GM18951 (cell line): ENCODE measurements around the gene SEMA4F.

Experiments used
- POLR2A ChIP-seq: IDR thresholded peaks from 4 replicates; pipeline ENCODE4 v1.6.1; 2011; ENCODE audit warnings: mild to moderate bottlenecking; ENCODE audit not compliant: insufficient read length, insufficient read depth; ENCODE audit errors: extremely low read depth
- in situ Hi-C: fragments of 300-500 bp; cut with MboI; formaldehyde crosslinking; loops from one replicate; pipeline ENCODE4 v1.12.0; 2022; ENCODE audit warnings: low sequenced_read_pairs, mixed read lengths, inconsistent platforms; ENCODE audit not compliant: unreplicated experiment

SEMA4F gene

GRCh38 chr2:74676331-74676730 is 22.3 kb downstream of the SEMA4F start:
- in situ Hi-C loops, result no loop called here
- TF ChIP-seq POLR2A, result no peak

GRCh38 chr2:74679615-74680014 is 25.6 kb downstream of the SEMA4F start:
- TF ChIP-seq POLR2A, result no peak
- in situ Hi-C loops, result no loop called here

- TF ChIP-seq POLR2A, result no peak
- in situ Hi-C loops, result no loop called here
Measured at GRCh38 chr2:74682501-74682900, 28.5 kb downstream of the SEMA4F start.

- TF ChIP-seq POLR2A, result no peak
- in situ Hi-C loops, result no loop called here
Measured at GRCh38 chr2:74685408-74685807, 31.4 kb downstream of the SEMA4F start.

- TF ChIP-seq POLR2A, result no peak
- in situ Hi-C loops, result no loop called here
Measured at GRCh38 chr2:74688881-74689280, 34.8 kb downstream of the SEMA4F start.

- TF ChIP-seq POLR2A, result no peak
- in situ Hi-C loops, result no loop called here
Measured at GRCh38 chr2:74689671-74690070, 35.6 kb downstream of the SEMA4F start.

GRCh38 chr2:74690571-74690970 is 36.5 kb downstream of the SEMA4F start:
- in situ Hi-C loops, result no loop called here
- no peak for TF ChIP-seq POLR2A

GRCh38 chr2:74691929-74692328 is 37.9 kb downstream of the SEMA4F start:
- in situ Hi-C loops, result no loop called here
- TF ChIP-seq POLR2A, result no peak

GRCh38 chr2:74693213-74693612 is 39.2 kb downstream of the SEMA4F start:
- in situ Hi-C loops, result no loop called here
- no peak for TF ChIP-seq POLR2A

- in situ Hi-C loops, result no loop called here
- no peak for TF ChIP-seq POLR2A
Measured at GRCh38 chr2:74693668-74694067, 39.6 kb downstream of the SEMA4F start.

- TF ChIP-seq POLR2A, result no peak
- in situ Hi-C loops, result no loop called here
Measured at GRCh38 chr2:74694281-74694680, 40.2 kb downstream of the SEMA4F start.

GRCh38 chr2:74695663-74696062 is 41.6 kb downstream of the SEMA4F start:
- no peak for TF ChIP-seq POLR2A
- in situ Hi-C loops, result no loop called here

- no peak for TF ChIP-seq POLR2A
- in situ Hi-C loops, result no loop called here
Measured at GRCh38 chr2:74696829-74697228, 42.8 kb downstream of the SEMA4F start.

GRCh38 chr2:74700643-74701372 is 46.8 kb downstream of the SEMA4F start:
- in situ Hi-C loops, result loop anchor here (10.0 to 25.0 kb wide), 2 partner anchors 174 to 911 kb away; no protein-coding TSS in a partner anchor

More at GRCh38 chr2:74700643-74701372, 46.8 kb downstream of the SEMA4F start:
- no peak for TF ChIP-seq POLR2A
